Measurements from ENCODE around the gene MYH9.

Gene MYH9

GRCh38 chr22:36385491-36386350 is 2.0 kb downstream of the MYH9 start:
- DNase-seq: no peak

- DNase-seq: no peak
Observed at GRCh38 chr22:36384766-36385481, 2.8 kb downstream of the MYH9 start.

- DNase-seq: no peak
Observed at GRCh38 chr22:36383110-36383581, 4.6 kb downstream of the MYH9 start.

DNA sequence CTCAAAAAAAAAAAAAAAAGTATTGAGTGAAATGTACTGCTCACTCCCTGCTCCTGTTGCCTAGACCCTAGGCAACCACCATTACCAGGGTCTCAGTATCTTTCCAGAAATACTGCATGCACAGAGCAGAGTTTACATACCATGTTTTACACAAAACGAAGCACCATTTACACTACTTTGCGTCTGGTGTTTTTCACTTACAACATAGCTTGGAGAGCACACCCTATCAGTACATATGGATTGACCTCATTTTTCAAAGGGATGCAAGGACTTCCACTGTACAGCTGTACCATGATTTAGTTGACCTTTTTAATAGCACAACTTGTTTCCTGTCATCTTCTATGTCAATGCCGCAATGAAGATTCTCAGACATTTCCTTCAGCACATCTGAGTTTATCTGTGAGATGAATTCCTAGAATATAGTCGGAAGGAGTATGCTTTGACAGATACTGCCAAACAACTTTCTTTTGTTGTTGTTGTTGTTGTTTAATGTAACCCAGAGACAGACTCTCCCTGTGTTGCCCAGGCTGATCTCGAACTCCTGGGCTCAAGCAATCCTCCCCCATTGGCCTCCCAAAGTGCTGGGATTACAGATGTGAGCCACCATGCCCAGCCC is 6.1 kb downstream of the MYH9 start:
- DNase-seq: no peak

DNA sequence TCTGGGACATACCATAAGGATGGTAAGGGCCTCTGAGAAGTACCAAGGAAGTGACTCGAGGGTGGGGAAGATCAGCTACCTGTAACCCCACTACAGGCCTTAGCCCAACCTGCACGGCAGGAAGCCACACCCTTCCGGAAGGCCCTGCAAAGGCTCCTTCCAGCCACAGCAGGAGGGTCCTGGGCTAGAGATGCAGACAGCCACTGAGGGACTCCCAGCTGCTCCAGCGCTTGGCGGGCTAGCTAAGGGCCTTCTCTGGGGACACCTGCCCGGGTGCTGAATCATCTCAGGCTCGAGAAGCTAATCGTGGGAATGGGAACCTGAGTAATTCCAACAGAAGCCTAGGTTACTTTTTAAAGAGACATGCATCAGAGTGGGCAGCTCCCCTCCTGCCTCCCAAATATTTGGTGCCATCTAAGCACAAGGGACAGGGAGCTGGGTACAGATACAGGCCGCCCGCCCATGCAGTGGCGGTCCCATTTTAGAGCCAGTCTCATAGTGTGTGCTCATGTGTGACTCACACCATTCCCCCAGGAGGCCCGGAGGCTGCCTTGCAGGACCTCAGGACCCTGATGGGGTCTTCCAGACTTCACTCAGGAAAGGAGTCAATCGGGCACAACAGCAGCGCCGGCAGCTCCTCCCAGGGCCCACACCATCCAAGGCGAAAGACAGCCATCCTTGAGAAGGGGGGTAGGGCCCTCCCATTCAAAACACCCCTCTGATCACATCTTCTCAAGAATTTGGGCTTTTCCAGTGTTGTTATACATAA is 8.0 kb downstream of the MYH9 start:
- no peak for DNase-seq

GRCh38 chr22:36378869-36379217 is 8.9 kb downstream of the MYH9 start:
- DNase-seq: no peak

DNA sequence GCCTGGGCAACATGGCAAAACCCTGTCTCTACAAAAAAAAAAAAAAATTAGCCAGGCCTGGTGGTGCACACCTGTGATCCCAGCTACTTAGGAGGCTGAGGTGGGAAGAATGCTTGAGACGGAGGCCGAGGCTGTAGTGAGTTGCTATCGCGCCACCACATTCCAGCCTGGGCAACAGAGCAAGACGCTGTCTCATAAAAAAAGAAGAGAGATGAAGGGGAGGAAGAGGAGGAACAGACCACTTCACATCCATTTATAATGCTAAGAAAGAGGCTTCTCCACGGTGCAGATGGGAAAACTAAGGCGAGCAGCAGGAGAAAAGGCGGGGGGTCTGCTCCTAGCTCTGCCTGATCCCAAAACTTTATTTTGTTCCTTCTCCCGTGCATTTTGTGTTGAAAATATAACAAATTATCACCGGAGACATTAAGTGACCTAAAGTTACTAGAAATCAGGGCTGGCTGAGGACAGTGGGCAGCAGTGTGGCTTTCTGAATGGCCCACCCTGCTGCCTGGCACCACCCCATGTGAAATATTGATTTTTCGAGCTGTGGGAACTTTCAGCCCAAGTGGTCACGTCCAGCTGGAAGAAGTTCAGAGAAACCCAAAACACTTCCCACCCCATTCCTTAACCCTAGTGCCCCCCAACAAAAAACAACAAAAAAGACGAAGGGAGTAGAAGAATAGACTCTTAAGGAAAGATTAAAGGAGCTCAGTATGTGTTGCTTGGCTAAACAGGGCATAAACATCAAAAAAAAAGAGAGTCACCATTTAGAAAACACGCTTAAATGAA is 9.5 kb downstream of the MYH9 start:
- DNase-seq: no peak

GRCh38 chr22:36377022-36377631 is 10.6 kb downstream of the MYH9 start:
- no peak for DNase-seq

DNA sequence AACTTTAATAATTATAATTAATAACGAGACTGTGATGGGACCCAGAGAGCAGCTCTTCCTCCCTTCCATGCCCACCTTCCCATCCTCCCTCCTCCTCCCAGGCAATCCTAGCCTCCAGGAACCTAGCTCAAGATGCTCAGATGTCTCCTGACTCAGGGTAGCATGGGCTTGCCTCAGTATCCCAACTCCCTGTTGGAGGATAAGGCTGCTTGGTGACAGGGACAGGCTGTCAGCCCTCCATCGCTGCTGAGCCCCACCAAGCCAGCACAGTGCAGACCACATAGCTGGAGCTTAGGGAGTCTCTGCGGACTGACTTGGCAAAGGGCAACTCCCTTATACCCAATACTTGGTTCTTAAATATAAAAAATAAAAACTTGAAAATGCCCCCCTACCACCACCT is 11.5 kb downstream of the MYH9 start:
- no peak for DNase-seq

- no peak for DNase-seq
Observed at GRCh38 chr22:36375071-36375980, 12.4 kb downstream of the MYH9 start.

DNA sequence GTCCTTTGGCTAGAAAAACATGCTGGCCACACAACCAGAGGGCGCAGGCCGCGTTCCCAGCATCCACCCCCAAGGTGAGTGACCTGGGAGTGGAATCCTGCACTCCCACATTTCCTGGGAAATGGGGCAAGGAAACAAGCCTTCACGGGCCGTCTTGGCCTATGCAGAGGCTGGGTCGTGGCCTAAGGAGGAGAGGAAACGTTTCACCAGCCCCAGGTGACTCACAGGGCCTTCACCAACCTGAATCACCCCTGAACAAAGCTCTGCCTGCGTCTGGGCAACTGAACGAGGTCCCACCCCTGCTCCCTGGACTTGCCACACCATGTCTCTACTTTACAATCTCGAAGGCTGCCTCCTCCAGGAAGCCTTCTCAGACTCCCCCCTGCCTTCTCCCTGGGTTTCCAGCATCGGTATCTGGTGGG is 13.2 kb downstream of the MYH9 start:
- no peak for DNase-seq

- DNase-seq: no peak
Observed at GRCh38 chr22:36373258-36373579, 14.5 kb downstream of the MYH9 start.

DNA sequence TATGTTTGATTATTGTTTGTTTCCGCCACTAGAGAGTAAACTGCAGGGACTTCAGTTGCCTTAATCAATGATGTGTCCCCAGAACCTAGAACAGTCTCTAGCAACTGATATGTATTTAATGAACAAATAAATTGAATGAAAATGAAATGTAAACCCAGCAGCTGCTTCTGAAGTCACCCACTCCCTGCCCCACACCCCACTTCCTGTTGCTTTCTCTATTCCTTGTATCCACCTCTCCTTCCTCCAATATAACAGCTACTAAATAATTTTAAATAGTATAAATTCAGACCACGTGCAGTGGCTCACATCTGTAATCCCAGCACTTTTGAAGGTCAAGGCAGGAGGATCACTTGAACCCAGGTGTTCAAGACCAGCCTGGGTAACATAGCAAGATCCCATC is 15.8 kb downstream of the MYH9 start:
- DNase-seq: no peak

GRCh38 chr22:36369922-36370791 is 17.6 kb downstream of the MYH9 start:
- no peak for DNase-seq

DNA sequence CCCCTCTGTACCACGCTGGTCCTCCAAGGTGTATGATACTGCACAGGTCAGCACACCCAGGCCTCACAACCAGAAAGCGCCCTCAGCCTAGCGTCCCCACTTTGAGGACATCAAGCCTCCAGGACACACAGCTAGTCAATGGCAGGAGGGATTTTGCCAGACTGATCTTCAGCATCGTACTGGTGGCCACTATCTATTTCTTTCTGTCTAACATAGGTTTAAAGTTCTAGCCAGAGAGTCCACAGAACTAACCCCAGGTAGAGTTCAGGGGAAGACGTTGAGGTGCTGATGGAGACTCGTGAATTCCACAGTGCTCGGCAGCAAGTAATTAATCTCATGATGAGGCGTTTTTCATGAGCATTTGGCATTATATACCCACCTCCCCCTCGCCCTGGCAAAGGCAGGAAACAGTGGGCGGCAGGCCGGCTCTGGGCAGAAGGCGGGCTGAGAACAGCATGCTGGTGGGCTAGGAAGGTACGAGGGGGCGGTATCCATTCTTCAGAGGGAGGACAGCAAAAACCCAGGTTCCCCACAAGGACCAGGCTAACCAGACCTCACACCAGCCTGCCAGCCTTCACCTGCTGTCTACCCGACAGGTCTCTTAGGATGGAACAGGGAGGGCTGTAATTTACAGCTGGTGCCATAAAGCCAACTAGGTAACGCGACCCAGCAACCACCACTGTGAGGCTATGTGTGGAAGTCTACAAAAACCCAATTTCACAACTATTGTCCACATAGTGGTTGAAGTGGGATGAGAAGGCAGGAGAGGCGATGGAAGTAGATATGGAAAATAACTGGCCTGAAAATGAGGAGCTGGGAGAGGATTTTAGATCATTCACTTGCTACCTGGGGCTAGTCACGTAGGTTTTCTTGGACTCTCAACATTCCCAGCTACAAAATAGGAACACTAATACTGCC is 18.5 kb downstream of the MYH9 start:
- DNase-seq: no peak

DNA sequence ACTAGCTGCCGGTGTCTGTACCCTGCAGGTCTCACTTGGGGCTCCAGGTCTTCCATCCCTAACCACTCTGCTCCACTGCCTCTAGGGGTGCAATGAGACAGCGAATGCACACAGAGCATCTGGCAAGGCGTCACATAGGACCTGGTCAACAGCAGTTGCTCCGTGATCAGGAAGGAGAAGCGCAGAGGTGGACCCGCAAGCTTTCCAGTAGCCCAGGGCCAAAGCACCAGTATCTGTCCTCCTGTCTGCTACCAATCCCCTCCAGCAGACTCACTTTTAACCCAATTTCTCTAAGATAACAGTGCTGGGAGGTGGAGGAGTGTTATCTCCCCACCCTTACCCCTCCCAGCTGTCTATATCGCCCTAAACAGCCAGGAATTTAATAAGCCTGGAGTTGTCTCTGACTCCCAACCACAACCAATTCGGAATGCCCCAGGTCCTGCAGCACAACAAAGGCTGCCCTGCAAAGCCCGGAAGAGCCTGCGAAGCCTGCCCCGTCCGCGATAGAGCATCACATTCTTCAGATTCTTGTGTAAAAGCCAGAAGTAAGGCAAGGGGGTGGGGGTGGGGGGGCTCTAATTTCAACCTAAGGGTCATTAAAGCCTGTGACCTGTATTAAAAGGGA is 19.3 kb downstream of the MYH9 start:
- no peak for DNase-seq

DNA sequence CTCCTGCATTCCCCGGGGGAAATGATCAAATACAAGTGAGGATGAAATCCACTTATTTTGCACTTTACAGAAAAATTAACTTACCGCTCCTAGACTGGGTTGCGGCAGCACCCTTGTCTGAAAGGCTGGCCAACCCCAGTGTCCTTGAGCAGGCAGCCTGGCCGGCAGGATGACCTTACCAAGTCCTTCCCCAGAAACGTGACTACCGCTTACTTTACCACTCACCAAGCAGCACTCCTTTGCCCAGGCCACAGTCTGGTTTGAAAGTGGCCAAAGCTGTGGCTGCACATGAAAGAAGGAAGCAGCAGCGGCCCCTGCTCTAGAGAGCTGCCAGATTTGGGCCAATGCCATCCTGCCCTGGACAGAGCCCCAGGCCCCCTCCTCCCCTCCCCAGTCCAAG is 20.3 kb downstream of the MYH9 start:
- DNase-seq: no peak

DNA sequence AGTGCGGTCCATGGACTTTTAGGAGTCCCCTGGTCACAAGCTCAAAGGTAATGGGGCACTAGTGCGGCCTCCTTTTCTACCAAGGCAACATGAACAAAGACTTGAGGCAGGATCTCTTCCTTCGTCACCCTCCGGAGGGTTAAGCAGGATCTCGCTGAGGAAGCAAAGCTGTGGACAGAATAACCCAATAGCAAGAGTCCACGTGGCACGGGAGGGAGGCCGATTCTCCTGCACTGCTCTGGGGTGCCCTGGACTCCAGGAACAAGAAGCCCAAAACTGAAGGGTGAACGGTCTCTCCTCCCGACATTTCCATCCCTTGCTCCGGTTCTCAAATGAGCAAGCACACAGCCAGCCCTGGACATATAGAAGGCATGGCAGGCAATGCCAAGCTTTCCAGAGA is 20.7 kb downstream of the MYH9 start:
- no peak for DNase-seq
